Sciatic nerve (tissue), 2 donors: Measurements from ENCODE around the gene KSR2. TPM values are rescaled to one million over a fixed set of nuclear protein-coding genes. Genes with fewer than 3 reads are reported as not detected.

Source experiments
- ATAC-seq: fragments of 200-7000 bp; cut with Tn5 transposase; one replicate; pipeline ENCODE4 v1.9.1; 2020; ENCODE audit warnings: mild to moderate bottlenecking, moderate library complexity
- DNase-seq: peaks from one replicate; pipeline ENCODE4 v3.0.0-alpha.2; 2020; ENCODE audit warnings: low spot score
- intact Hi-C: fragments of 100-400 bp; cut with DNase I; formaldehyde crosslinking; loops from one replicate; pipeline ENCODE4 v1.14.2; 2022
- total RNA-seq: library from RNA; stranded (reverse); fragmentation: NEBNext Ultra II Directional; extraction: Animal tissue kit (Norgen Biotek cat#: 25700); gene quantifications from one replicate; pipeline ENCODE4 v1.2.1, GENCODE V29; 2021
- donor health status: DM: no; HTN: no; CAD: no.
- donor health status: DM: no; HTN: no; CAD: no.

KSR2 gene
- total RNA-seq, 1 donor from 2014 or later = not detected

DNA sequence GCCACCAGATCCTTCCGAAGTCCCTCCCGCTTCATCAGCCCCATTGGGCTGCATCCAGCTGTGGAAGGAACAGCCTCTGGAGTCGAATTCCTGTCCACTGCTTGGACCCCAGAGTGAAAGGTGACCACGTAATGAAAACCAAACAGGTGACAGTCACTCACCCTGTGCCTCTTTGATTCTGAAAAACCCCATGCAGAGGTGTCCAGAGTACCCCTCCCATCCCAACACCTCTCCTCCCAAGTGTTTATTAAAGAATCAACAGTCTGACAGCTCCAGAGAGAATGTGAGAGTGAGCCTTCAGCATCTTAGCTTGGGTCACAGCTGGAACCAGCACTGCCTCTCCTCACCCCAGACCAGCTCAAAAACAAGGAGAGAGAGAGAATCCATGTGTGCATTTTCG lies 428.8 kb downstream of the KSR2 start:
- intact Hi-C loops = no loop called here
- ATAC-seq = no peak
- DNase-seq = no peak

DNA sequence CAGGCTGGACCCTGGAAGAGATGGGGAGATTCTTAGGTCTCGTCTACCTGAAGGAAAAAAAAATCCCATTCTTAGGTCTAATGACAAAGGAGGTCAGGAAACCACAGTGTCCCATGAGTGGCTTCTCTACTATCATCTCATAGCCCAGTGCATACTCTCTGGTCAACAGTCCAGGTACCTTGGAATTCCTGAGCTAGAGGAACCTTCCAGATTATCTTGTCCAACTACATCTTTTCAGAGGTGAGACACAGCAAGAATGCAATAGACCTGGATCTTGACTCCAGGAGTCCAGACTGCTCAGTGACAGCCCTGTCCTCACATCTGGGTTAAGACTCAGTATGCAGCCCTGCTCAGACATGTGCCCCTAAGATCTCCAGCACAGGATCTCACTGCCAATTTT lies 429.9 kb downstream of the KSR2 start:
- no peak for DNase-seq
- intact Hi-C loops = no loop called here
- ATAC-seq = no peak

DNA sequence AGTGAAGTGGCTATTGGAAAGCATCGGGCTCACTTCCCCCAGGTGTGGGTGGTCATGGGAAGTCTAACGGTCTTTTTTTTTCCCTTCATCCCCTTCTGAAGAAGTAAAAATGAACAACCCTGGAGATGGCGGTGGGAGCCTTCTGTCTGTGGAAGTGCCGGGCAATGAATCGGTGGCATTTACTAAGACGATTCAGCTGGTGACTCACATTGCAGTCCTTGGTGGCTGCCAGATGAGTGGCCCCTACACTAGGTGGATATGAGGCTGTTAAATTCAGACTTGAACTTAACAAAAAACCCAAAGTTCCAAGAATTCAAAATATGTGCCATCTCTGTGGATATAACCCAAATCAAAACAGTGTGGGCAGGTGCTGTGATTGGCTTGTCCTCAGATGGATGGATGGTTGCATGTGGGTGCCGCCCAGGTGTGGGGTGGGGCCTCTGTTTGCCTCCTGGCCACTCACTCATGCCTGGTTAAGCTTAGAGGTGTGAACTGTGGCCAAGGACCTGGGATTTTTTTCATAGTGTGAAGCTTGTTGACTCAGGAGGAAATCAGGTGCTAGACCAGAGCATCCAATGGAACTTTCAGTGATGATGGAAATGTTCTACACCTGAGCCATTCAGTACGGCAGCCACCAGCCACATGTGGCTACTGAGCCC lies 430.6 kb downstream of the KSR2 start:
- DNase-seq (no peak), ATAC-seq (no peak)
- intact Hi-C loops = no loop called here

DNA sequence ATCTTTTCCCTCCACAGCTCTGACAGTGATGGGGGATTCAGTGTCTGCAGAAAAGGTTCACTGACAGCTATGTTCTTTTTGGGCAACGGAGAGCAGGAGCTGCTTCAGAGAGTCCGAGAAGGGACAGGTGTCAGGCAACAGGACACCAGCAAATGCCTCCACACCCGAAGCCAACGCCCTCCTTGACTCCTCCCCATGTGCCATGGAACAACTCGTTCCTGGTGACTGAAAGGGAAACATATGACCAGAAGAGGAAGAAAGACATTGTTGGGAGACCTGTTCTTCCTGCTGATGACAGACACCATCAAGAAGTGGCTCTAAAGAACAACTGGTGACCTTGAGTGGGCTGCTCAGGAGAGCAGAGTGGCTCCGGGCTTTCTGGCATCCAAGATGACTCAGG lies 435.1 kb downstream of the KSR2 start:
- ATAC-seq (no peak), DNase-seq (no peak)
- intact Hi-C loops = no loop called here

DNA sequence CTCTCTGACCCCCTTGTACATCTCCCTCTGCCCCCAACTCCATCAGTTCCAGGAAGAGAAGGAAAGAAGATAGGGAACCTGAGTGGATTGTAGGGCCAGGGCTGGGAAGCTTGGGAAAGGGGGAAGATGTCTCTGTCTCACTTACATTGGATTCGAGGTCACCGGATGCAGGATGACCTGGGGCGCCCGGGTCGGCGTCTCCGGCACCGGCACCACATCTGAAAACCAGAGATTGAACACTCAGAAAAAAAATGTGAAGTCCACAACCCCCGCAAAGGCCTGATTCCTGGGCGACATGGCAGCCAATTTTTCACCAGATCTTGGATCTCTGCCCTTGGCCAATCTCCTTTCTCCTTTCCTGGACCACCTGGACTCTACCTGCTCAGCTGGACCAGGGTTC lies 438.0 kb downstream of the KSR2 start:
- DNase-seq (no peak), ATAC-seq (no peak)
- intact Hi-C loops = no loop called here

DNA sequence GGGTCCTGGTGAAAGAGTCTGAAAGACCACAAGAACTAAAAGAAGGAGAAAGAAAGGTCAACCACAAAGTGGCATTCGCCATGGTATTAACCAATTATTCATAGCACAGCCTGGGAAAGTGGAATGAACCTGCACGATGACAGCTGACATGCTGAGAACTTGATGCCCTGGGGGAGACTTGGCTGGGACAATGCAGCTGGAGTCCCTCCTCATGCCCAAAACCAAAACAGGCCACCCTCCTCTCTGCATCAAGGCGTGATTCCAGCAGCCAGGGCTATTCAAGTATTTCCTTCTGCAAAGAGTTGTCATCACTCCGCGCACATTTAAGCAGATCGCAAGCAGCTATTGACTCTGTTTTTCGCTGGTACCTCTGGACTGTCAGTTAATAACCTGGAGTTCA lies 440.3 kb downstream of the KSR2 start:
- intact Hi-C loops = no loop called here
- DNase-seq = no peak
- ATAC-seq = no peak

DNA sequence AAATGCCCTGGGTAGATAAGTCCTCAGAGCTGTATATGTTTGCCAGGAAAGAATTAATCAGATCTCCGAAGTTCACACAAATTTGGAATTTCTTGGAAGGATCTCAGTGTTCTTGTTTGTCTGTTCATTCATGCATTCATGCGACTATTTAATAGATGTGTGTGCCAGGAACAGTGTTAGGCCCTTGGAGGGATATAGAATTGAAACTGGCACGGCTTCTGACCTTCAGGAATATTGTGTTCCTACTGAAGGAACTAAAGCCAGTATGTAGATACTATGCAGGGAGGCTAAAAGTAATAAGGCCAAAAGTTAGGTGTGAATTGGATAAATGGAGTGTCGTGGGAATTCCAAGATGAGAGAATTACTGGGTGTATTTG lies 441.3 kb downstream of the KSR2 start:
- no peak for DNase-seq
- intact Hi-C loops = no loop called here
- ATAC-seq = no peak

DNA sequence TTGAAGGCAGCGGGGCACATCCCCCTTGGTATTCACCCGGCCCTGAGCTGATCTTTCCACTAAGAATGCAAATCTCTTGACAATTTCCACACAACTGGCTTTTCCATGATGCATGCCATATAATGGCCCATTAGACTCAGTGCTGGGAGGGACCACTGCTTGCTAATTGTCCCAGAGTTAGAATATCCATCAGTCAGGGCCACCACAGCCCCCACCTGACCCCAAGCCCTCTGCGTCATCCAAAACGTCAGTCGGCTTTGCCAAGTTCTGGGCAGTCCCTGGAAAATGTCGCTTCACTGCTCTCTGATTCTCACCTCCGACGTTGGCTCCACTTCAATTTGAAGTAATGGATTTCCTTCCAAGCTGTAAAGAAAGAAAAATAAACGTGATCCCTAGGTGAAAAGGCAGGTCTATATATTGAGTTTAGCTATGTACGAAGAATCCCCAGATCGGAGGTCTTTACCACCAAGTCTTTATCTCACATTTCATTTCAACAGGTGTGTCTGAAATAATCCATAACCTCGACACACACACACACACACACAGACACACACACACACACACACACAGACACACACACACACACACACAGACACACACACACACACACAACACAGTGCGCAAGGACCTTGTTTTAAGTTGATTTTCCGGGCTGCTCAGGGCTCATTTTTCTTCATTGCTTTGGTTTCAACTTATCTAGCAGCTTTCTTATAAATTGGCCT lies 441.9 kb downstream of the KSR2 start:
- intact Hi-C loops = no loop called here
- DNase-seq = no peak
- ATAC-seq = no peak

DNA sequence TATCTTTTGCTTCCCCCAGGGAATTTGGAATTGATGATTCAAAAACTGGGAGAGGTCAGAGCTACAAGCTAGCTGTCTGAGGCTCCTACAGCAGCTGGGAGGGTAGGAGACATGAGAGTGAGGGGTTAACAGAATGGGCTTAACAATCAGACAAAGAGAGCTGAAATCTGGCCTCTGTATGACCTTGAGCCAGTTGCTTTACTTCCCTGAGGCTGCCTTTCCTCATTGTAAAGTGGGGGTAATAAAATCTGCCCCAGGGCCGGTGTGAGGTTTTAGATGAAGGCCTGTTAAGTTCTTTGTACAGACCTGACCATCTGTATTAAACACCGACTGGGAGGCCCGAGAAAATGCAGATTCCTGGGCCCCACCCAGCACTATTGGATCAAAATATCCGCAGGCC lies 443.0 kb downstream of the KSR2 start:
- ATAC-seq = no peak
- DNase-seq = no peak
- intact Hi-C loops = no loop called here

DNA sequence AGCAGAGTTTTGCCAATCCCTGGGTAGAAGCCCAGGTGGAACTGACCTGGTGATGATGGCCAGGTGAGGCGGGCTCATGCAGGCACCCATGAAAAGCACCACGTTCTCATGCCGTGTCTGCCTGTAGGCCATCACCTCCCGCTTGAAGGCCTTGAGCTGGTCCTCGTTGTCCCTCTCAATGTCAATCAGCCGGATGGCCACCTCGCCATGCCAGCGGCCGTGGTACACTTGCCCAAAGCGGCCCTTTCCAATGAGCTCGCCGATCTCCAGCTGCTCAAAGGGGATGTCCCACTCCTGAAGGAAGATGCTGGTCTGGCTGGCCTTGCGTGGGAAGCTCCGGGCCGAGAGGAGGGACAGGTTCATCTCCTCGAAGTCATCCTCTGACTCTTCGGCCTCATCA lies 444.0 kb downstream of the KSR2 start:
- DNase-seq = no peak
- no peak for ATAC-seq
- intact Hi-C loops = no loop called here

DNA sequence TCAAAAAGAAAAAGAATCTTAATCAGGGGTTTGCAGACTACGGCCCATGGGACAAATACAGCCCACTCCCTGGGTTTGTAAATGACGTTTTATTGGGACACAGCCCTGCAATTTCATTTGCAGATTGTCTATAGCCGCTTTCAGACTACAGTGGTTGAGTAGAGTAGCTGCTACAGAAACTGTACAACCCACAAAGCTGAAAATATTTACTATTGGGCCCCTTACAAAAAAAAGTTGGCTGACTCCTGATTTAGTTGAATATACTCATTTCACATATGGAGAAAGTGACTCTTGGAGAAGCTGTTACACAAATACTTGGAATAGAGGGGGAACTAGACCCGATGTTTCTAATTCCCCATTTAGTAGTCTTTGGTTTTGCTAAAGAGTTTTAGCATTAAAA lies 444.8 kb downstream of the KSR2 start:
- DNase-seq (no peak), ATAC-seq (no peak)
- intact Hi-C loops = no loop called here

DNA sequence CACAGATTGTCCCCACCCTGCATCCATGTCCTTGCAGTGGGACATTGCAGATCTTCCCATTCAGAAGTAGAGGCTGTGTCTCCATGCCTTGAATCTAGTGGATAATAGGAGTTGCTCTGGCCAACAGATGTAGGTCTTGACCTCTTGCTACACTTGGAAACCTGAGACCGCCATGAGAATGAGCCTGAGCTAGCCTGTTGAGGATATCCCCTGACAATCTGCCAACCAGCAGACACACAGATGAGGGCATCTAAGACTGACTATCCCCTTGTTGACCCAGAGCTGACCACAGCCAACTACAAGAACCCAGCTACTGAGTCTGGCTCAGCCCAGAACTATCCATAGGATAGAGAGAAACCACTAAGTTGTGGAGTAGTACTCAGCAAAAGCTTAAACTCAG lies 446.2 kb downstream of the KSR2 start:
- ATAC-seq (peak; percentile 31), DNase-seq (no peak)
- intact Hi-C loops = no loop called here

DNA sequence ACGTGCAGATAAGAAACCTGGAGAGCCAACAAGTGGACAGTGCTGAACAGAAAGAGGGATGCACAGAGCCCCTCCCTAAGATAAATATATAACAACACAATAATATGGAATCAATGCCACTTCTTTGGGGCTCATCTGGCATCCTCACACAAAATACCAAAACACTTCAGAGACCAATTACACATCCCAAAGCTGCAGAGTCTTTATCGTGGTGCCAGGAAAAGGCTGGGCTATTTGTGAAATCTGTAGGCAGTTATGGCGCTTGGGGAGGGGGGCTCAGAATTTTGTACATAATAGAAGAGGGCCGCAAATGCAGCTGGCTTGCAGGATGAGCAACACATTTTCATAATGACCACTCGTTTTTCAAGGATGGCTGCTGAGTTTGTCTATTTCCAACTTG lies 446.9 kb downstream of the KSR2 start:
- DNase-seq (no peak), ATAC-seq (no peak)
- intact Hi-C loops = no loop called here

DNA sequence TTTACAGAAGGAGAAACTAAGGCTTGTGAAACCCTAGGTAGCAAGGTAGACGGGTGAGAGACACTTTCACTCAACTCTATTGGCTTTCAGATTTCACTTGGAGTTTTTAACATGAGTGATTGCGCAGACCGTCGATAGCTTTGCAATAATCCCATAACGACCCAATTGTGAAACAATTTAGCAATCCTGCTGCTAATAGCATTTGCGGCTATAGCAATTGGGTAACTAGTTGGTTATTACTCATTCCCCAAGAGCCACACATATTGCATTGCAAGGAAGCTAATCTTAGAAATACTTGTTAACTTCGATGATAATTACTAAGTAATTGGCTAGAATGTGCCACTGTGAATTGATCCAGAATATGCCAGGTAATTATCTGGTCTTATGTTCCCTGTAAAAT lies 447.4 kb downstream of the KSR2 start:
- DNase-seq (no peak), ATAC-seq (peak; percentile 39)
- intact Hi-C loops = no loop called here

DNA sequence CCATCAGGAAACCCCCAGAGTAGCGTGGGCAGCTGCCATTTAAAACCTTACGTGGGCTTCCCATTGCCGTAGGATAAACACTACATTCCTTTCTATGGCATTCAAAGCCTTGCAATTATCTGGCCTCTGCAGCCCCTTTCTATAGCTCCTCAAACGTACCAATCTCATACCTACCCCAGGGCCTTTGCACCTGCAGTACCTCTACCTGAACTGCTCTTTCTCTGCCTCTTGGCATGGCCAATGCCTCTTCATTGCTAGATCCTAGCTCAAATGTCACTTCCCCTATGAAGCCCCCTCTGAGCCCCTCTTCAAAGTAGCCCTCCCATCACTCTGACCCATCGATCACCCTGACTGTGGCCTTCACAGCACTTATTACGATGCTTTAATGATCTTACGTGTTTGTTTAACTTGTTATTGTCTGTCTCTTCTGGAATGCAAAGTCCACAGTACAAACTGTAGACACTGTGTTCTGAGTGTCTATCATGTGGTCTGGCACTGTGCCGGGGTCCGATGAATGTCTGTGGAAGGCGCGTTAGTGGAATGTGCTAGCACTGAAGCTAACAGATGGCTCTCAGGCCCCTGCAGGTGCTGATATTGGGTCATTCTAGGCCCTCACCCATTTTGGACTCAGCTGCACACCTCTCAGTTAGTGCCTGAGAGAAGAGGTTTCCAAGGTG lies 450.1 kb downstream of the KSR2 start:
- ATAC-seq = peak; percentile 38
- intact Hi-C loops = no loop called here
- DNase-seq = no peak

DNA sequence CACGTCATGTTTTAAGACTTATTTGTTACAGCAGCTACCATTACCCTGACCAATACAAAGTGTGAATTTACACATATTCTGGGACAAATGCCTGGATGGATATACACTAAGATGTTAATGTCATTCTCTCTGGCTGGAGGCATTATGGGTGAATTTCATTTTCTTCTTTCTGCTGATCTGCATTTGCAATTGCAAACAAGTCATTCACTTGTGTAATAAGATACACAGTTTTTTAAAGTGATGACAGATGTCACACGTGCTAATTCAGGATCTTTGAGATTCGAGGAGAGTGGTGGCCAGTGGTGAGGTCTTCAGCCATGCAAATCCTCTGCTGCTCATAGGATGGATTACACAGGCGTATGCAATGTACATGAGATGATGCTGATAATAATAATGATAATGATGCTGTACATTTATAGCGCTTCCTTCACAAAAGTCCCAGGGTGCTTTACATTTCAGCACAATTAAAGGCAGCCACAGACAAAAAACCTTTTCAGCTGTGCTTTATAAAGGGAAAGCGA lies 451.5 kb downstream of the KSR2 start:
- intact Hi-C loops = no loop called here
- ATAC-seq (no peak), DNase-seq (no peak)

DNA sequence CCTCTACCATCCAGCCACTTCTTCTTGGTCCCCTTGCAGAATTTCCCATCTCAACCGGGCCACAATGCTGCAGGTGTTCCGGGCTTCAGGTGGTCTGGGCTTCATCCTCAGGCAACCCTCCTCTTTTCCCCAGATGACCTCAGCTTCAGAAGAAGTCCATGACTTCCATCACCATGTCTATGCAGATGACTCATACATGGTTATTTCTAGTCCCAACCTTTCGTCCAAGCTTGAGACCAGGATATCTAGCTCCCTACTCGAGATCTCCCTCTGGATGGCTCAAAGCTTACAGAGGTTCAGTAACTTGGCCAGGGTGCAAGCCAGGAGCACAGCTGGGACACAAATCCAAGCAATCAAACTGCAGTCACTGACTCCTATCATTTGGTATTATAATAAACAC lies 452.8 kb downstream of the KSR2 start:
- intact Hi-C loops = no loop called here
- DNase-seq = no peak
- ATAC-seq = no peak

DNA sequence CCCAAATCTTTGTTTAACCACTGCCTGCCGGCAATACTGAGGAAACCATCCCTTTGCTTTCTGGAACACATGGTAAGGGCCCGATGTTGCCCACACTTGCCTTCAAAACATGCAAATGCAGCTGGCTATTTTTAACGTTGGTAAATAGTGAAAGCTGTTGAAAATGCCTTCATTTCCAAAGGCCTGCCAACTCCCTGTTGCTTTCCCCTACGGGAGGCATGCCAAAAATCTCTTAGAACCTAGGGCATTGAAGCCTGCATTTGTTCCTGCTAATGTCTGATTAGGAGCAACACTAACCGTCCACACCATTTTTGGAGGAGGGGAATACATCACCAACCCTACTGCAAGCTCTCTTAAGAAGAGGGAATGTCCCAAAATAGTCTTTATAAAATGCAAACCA lies 454.8 kb downstream of the KSR2 start:
- DNase-seq (no peak), ATAC-seq (no peak)
- intact Hi-C loops = no loop called here

DNA sequence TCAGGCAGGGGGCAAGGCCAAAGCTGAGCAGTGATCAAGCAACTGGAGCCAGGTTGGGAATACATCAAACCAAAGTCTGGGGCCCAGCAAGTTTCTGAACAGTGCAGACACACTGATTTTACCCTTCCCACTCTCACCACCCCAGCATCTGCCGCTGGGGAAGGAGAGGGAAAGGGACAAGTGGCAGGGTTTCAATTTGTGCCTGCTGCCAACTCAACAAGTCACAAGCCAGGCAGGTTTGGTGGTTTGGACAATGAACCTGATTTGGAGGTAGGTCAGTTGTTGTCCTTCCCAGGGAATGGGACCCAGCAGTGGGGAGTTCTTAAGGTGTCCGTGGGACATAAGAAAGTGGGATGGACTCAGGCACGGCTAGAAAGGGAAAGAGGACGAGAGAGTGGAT lies 455.4 kb downstream of the KSR2 start:
- DNase-seq (no peak), ATAC-seq (no peak)
- intact Hi-C loops = no loop called here

DNA sequence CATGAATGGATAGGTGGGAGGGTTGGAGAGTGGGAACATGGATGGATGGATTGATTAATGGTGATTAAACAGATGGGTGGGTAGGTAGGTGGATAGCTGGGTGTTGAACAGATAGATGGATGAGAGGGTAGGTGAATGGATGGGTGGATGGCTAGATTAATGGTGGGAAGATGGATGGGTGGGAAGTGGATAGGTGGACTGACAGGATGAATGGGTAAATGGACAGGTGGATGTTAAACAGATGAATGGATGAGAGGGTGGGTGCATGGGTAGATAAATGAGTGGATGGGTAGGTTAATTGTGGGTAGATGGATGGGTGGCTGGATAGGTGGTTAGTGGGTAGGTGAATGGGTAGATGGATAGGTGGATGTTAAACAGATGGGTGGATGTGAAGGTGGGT lies 460.3 kb downstream of the KSR2 start:
- intact Hi-C loops = no loop called here
- no peak for ATAC-seq
- no peak for DNase-seq
